HG03520 (cell line): ENCODE results near the gene TMC6.

Experiments
- ATAC-seq: cut with Tn5 transposase; IDR thresholded peaks from one replicate; pipeline ENCODE4 v1.9.1; 2021; ENCODE audit warnings: mild to moderate bottlenecking, moderate library complexity; ENCODE audit not compliant: unreplicated experiment

The TMC6 gene

GRCh38 chr17:78135858-78136500, 7.4 kb upstream of the TMC6 start:
- no peak for ATAC-seq

DNA sequence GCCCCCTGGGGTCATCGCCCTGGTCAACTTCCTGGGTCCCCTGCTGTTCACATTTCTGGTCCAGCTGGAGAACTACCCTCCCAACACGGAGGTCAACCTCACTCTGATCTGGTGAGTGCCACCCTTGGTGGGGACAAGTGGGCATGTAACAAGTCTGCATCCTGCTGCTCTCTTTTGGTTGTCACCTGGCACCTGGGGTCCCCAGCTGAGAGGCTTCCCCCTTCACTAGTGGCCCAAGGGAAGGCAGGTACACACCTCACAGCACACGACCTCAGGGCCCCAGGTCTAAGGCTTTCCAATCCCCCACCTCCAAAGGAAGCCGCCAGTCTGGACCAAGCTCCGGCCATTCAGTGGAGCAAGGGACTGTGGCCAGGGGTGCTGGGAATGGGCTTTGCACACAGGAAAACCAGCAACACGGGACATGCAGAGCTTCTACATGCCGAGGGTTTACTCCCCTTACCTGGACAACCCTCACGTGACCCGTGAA, 6.4 kb upstream of the TMC6 start:
- ATAC-seq, result no peak

DNA sequence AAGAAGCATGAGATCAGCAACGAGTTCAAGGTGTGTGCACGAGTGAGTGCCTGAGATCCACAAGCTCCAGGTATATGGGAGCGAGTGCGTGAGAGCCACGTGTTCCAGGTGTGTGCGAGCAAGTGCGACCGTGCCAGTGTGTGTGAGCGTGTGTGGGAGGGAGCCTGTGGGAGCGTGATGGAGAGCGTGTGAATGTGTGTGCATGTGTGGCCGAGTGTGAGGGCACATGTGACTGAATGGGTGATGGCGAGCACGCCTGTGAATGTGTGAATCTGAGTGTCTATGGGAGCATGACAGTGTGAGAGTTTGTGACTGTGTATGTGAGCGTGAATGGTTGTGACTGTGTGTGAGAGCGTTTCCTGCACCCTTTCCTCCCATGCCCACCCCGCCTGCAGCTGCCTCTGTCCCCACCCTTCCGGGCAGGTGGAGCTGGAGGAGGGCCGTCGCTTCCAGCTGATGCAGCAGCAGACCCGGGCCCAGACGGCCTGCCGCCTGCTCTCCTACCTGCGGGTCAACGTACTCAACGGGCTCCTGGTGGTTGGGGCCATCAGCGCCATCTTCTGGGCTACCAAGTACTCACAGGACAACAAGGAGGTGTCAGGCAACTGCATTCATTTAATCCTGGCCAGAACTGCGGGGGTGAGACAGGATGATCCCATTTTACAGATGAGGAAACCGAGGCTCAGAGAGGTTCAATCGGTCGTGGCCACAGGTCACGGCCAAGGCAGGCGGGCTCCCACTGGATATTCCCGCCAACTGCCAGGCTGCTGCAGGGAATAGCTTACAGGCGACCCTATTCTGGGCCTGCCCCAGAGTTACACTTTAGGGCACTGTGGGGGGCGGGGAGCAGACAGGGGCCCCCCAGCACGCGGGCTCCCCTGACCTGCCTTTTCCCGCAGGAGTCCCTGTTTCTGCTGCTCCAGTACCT, 5.7 kb upstream of the TMC6 start:
- ATAC-seq, result no peak

GRCh38 chr17:78133179-78133951, 4.8 kb upstream of the TMC6 start:
- ATAC-seq, result no peak

- ATAC-seq, result no peak
These were observed 4.2 kb upstream of the TMC6 start for GRCh38 chr17:78132767-78133178.

GRCh38 chr17:78132084-78132676, 3.6 kb upstream of the TMC6 start:
- no peak for ATAC-seq

- ATAC-seq, result no peak
These were observed 2.9 kb upstream of the TMC6 start for GRCh38 chr17:78131172-78132083.

DNA sequence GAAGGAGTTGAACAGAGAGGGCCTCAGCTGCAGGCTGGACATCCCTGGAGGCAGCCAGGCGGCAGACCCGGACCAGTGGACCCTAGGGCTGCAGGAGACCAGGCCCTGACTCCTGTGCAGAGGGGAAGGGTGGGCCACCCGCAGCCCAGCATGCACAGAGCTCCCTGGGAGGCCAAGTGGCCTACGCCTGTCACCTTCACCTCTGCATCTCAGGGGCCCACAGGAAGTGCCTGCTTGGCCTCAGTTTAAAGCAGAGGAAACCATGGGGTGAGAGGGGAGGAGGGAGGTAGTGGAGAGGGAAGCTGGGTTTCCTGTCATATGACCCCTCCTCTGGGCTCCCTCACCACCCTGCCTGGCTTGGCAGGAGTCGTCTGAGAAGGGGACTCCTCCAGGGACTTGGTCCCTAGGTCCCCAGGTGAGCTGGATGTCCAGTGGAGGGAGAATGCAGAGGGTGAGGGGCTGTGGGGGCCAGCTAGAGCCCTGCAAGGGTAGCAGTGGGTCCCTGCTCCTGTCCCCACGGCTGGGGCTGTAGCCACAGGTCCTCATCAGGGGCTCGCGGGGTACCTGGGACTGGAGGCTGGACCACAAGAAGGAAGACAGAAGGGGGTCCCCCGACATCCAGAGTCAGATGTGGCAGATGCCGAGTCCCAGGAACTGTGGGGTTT, 2.0 kb upstream of the TMC6 start, which contains the start of gene TMC8:
Gene TMC8 (plus strand): TSS at position 335 of the 665 bp plus-strand sequence. CDS start 818 bp downstream, outside the sequence.
- ATAC-seq, result no peak

GRCh38 chr17:78130090-78130436, 1.5 kb upstream of the TMC6 start:
- ATAC-seq, result no peak

DNA sequence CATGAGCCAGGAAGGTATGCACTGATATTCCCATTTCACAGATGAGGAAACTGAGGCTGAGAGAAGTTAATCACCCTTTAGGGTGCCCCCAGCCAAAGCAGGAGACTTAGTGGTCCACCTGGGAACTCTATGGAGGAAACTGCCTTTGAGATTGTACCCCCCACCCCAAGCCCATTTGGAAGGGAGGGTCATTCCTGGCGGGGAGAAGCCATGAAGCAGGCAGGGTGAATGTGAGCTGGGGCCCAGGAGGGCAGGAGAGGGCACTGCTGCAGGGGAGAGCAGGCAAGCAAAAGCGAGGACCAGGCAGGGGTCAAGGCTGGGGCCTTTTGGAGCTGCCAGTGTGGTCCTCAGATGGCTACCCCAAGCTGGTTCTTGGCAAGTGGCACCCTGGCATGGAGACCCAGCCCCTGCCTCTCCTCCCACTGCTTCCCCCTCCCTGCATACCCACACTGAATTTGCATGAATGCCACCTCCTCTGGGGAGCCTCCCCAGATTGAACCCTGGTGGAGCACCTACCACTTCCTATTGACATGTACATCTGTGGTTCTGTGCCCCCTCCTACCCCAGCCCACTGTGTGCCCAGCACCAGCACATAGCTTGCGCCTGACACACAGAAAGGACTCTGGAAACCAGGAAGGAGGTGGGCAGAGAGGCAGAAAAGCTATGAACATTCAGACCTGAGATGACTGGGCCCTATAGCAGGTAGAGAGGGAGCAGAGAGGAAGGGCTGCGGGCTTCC, 965 bp upstream of the TMC6 start:
- no peak for ATAC-seq

DNA sequence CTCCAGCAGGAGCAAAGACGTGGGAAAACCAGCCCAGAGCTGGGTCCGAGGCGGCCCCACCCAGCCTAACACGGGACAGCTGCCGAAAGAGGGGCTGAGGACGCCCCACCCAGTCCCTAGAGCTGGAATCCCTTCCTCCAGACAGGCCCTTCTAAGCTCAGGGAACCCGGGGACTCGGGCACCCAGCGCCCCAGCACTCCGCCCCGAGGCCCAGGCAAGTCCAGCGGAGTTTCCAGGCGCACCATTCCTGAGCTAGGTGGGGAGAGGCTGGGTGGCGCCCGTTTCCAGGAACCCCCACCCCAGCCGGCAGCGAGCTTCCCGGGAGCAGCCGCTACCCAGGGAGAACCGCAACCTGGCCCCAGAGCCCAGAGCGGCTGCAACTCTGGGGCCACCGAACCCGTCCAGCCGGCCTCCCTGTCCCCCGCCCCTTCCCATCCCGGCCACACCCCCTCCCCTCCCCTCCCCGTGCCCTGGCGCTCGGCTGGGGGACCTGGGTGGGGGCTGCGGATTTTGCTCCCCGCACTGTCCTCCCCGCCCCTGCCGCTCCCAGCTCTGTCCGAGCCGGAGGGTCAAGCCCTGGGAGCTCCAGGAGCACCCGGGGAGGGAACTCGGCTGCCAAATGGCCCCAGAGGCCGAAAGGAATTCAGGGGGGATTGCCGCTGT, 536 bp downstream of the TMC6 start:
- no peak for ATAC-seq

DNA sequence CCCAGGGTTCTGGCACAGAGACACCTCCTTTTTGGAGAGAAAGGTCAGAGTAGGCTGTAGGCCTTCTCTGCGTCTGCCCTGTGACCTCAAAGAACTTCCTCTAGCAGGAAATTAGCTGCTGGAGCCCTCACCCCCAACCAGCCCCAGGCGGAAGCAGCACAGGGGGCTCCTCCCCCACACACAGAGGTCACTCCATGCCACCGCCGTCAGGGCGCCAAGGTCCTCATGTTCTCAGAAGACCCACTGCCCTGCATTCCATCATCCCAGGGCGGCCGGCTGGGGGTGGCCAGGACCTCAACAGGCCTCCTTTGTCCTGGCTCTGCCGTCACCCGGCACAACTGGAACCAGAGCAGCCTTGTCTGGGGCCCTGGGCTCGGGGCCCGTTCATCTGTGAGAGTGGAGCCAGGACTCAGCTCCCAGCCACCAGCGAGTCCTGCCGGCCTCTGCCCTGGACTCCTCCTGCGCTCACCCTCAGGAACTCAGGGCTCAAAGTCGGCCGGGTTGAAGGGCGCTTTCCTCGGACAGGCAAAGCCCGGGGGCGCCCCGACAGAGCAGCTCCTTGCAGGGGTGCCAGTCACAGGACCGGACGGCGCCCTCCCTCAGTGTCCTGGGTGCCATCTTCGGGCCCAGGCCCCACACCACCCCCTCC, 1.2 kb downstream of the TMC6 start:
- no peak for ATAC-seq

GRCh38 chr17:78126895-78127238, 1.7 kb downstream of the TMC6 start:
- ATAC-seq, result no peak

GRCh38 chr17:78125976-78126894, 2.3 kb downstream of the TMC6 start:
- ATAC-seq, result no peak

DNA sequence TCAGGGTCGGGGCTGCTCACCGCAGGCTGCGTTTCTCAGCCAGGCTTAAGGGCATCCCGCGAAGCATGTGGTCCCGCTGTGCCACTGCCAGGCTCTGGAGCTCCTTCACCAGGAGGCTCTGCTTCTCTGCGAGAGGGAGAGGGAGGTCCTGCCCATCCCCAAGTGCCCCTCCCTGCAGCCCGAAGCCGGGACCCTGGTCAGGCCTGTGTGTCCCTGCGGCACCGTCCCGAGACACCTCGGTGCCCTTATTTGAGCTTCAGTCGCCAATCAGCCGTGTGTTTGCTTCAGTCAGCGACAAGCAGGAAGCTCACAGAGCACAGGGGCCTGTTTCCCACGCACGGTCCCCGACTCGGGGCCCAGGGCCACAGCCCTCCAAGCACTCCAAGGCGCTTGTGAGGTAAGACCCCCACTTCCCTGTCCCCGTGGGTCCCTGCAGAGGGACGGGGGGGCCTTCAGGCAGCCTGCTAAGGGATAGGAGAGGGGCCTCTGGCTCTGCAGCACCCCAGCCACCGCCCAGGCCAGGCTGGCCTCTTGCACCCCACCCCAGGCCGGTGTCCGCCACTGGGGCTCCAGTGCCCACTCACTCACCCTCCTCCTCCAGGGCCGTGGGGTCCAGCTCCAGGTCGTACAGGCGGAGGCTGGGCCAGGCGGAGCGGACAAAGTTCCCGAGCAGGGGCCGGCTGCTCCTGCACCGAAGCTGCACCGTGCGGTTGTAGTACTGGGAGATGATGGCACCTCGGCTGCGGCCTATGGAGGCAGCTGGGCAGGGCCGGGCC, 3.2 kb downstream of the TMC6 start:
- ATAC-seq, result no peak

DNA sequence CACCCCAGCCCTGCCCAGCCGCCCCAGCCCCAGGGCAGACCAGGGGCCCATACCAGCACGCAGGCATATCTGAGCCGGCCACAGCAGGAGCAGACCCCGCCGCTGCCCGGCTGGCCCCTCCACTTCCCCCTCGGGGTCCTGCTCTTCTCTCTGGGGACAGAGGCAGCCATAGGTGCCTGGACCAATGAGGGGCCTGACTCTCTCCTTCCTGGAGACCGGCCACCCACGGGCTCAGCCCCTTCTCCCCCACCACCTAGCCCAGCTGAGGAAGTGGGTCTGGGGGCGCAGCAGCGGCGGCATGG, 3.8 kb downstream of the TMC6 start:
- no peak for ATAC-seq
